ENCODE measurements around the gene KDR. TPM values are rescaled to one million over a fixed set of nuclear protein-coding genes. Genes with fewer than 3 reads are reported as not detected.

The KDR gene
- total and polyA plus RNA-seq, 2 donors (not counting 1 experiment from before 2014, with no cell fraction given) = not detected

GRCh38 chr4:55136634-55137033 lies 11.2 kb upstream of the KDR start:
- Histone ChIP-seq H3K4me1 (ENCODE audit: control insufficient read depth in 2 of 2, insufficient read depth in 2 of 2, low read length in 2 of 2) (no peaks in the 10 kb centered on the region), H3K4me3 (ENCODE audit: control extremely low read depth in 1 of 5, extremely low read depth in 1 of 5, insufficient read depth in 1 of 5, low read depth in 2 of 5, low read length in 4 of 5) (no peak overlapping the region), H3K27ac (ENCODE audit: low read length in 2 of 2) (no peak overlapping the region), H3K79me2 (ENCODE audit: control insufficient read depth, insufficient read depth, low read length) (no peaks in the 10 kb centered on the region), H3K36me3 (replicated peaks in 1 of 2; ENCODE audit: control extremely low read depth in 1 of 2, control insufficient read depth in 1 of 2, extremely low read depth in 1 of 2, insufficient read depth in 2 of 2, low read length in 1 of 2) (no peaks in the 10 kb centered on the region), H3K9ac (ENCODE audit: low read length) (no peak overlapping the region), H3K9me3 (ENCODE audit: control extremely low read depth in 1 of 3, control insufficient read depth in 2 of 3, insufficient read depth in 1 of 3, low read length in 2 of 3) (no peaks in the 10 kb centered on the region), H4K20me1 (ENCODE audit: control insufficient read depth, insufficient read depth, low read length, poor library complexity, severe bottlenecking) (no peaks in the 10 kb centered on the region), H2AFZ (ENCODE audit: insufficient read depth, low read depth, low read length, poor library complexity, severe bottlenecking) (no peak overlapping the region), H3K4me2 (replicated peaks; ENCODE audit: low read depth, low read length, poor library complexity, severe bottlenecking) (no peak overlapping the region), H3K27me3 (replicated peaks in 1 of 4; ENCODE audit: control extremely low read depth in 1 of 4, control insufficient read depth in 3 of 4, insufficient read depth in 4 of 4, low read length in 3 of 4) (no peaks in the 10 kb centered on the region)
- Mint-ChIP-seq H3K9me3 (ENCODE audit: insufficient read depth) (no peaks in the 10 kb centered on the region), H3K4me3 (no peak overlapping the region), H3K27me3 (no peaks in the 10 kb centered on the region), H3K27ac (no peak overlapping the region), H3K4me1 (no peaks in the 10 kb centered on the region)
- TF ChIP-seq EZH2 (IDR thresholded peaks at IDR 0.05; ENCODE audit: borderline replicate concordance, insufficient read depth, low read depth, low read length, poor library complexity, severe bottlenecking) = no peak
- no peak for TF ChIP-seq CTCF (IDR thresholded peaks at IDR 0.05)
- POLR2A ChIA-PET = no interaction called here
- intact Hi-C loops (cut with micrococcal nuclease) = no loop called here
- DNase-seq (no peak), ATAC-seq (ENCODE audit: low read depth) (no peak)
- no CpG with 5 or more reads among the region's 2 CpGs for WGBS (ENCODE audit: insufficient coverage)
- CTCF ChIA-PET = no interaction called here

- no peak overlapping the region for H3K4me3 ChIP-seq (ENCODE audit: control extremely low read depth in 1 of 5, extremely low read depth in 1 of 5, insufficient read depth in 1 of 5, low read depth in 2 of 5, low read length in 4 of 5)
- no peaks in the 10 kb centered on the region for H3K4me1 Mint-ChIP-seq
- POLR2A ChIA-PET = no interaction called here
- ATAC-seq (ENCODE audit: low read depth) = no peak
- H3K27ac Mint-ChIP-seq = no peak overlapping the region
- no peaks in the 10 kb centered on the region for H3K9me3 ChIP-seq (ENCODE audit: control extremely low read depth in 1 of 3, control insufficient read depth in 2 of 3, insufficient read depth in 1 of 3, low read length in 2 of 3)
- H3K4me3 Mint-ChIP-seq = no peak overlapping the region
- no peak overlapping the region for H3K27ac ChIP-seq (ENCODE audit: low read length in 2 of 2)
- no peaks in the 10 kb centered on the region for H3K4me1 ChIP-seq (ENCODE audit: control insufficient read depth in 2 of 2, insufficient read depth in 2 of 2, low read length in 2 of 2)
- no peaks in the 10 kb centered on the region for H3K27me3 ChIP-seq (replicated peaks in 1 of 4; ENCODE audit: control extremely low read depth in 1 of 4, control insufficient read depth in 3 of 4, insufficient read depth in 4 of 4, low read length in 3 of 4)
- CTCF ChIA-PET = no interaction called here
- WGBS (ENCODE audit: insufficient coverage) = no CpG with 5 or more reads among the region's 3 CpGs
- no peak for DNase-seq
- intact Hi-C loops (cut with micrococcal nuclease) = no loop called here
- no peaks in the 10 kb centered on the region for H3K27me3 Mint-ChIP-seq
- no peaks in the 10 kb centered on the region for H4K20me1 ChIP-seq (ENCODE audit: control insufficient read depth, insufficient read depth, low read length, poor library complexity, severe bottlenecking)
- H3K36me3 ChIP-seq (replicated peaks in 1 of 2; ENCODE audit: control extremely low read depth in 1 of 2, control insufficient read depth in 1 of 2, extremely low read depth in 1 of 2, insufficient read depth in 2 of 2, low read length in 1 of 2) = no peaks in the 10 kb centered on the region
- no peaks in the 10 kb centered on the region for H3K79me2 ChIP-seq (ENCODE audit: control insufficient read depth, insufficient read depth, low read length)
- H3K9me3 Mint-ChIP-seq (ENCODE audit: insufficient read depth) = no peaks in the 10 kb centered on the region
- no peak for TF ChIP-seq EZH2 (IDR thresholded peaks at IDR 0.05; ENCODE audit: borderline replicate concordance, insufficient read depth, low read depth, low read length, poor library complexity, severe bottlenecking)
- TF ChIP-seq CTCF (IDR thresholded peaks at IDR 0.05) = no peak
- H3K9ac ChIP-seq (ENCODE audit: low read length) = no peak overlapping the region
- H2AFZ ChIP-seq (ENCODE audit: insufficient read depth, low read depth, low read length, poor library complexity, severe bottlenecking) = no peak overlapping the region
- H3K4me2 ChIP-seq (replicated peaks; ENCODE audit: low read depth, low read length, poor library complexity, severe bottlenecking) = no peak overlapping the region
Observed at GRCh38 chr4:55133951-55134350, 8.6 kb upstream of the KDR start.

Data from B cell (primary cell).